HG03175 (cell line): ENCODE measurements around the gene FAM83E.
"Not testable (repeated sequence)": the region's sequence is repeated elsewhere in the genome, so short reads cannot be mapped to it uniquely, and the experiment has no call there.

Experiments
- ATAC-seq: cut with Tn5 transposase; IDR thresholded peaks from one replicate; pipeline ENCODE4 v1.9.1; 2021; ENCODE audit warnings: mild to moderate bottlenecking, moderate library complexity; ENCODE audit not compliant: unreplicated experiment

Gene FAM83E

GRCh38 chr19:48614436-48615230, at the start of gene FAM83E:
Gene FAM83E, minus strand, starts transcription at chr19:48615076. Its CDS starts 1,704 bp downstream, at chr19:48613372.
- no peak for ATAC-seq

- no peak for ATAC-seq
These were observed 49.6 kb upstream of the FAM83E start for GRCh38 chr19:48664476-48664875.

DNA sequence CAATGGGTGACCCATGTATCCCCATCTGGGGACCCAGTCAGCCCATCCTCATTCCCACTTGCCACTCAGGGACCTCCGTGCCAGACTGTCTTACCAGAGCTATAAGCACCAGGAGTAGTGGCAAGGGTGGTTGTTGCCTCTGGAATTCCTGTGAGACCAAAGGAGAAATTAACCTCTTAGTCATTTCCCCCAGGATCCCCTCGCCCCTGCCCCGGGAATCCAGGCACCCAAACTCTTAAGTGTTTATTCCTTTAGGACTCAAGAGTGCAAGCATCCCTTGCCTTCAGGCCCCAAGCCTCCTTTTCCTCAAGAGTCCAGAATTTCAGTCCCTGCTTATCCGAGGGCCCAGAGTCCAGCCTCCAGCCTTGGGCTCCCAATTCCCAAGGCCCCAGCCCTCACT, 48.8 kb upstream of the FAM83E start:
- no peak for ATAC-seq

- no peak for ATAC-seq
These were observed 46.8 kb upstream of the FAM83E start for GRCh38 chr19:48661711-48662090.

GRCh38 chr19:48660852-48661710, 46.2 kb upstream of the FAM83E start:
- peak; percentile 83 for ATAC-seq

DNA sequence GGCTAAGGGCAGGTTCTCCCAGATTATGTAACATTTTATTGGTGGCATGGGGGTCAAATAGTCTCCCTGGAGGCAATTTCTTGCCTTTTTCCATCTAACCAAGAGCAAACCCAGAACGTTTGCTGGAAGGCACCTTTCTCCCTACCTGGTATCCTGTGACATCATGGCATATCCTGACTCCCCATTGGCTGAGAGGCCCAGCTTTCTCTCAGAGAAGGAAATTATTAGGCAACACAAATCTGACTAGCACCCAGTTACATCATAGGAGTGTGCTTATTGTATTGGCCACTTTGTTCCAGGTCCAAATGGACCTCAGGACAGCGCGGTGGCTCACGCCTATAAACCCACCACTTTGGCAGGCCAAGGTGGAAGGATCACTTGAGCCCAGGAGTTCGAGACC, 44.9 kb upstream of the FAM83E start:
- ATAC-seq = no peak

DNA sequence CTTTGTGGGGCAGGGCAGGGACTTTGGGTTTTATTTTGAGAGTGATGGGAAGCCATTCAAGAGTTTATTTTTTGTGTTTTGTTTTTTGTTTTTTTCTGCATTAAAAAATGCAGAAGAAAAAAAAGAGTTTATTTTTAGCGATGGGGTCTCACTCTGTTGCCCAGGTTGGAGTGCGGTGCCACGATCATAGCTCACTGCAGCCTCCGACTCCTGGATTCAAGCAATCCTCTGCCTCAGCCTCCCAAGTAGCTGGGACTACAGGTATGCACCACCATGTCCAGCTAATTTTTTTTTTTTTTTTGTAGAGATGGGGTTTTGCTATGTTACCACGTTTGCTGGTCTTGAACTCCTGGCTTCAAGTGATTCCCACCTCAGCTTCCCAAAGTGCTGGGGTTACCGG, 43.6 kb upstream of the FAM83E start:
- no peak for ATAC-seq

- ATAC-seq = not testable (repeated sequence)
These were observed 43.0 kb upstream of the FAM83E start for GRCh38 chr19:48657828-48658227.

DNA sequence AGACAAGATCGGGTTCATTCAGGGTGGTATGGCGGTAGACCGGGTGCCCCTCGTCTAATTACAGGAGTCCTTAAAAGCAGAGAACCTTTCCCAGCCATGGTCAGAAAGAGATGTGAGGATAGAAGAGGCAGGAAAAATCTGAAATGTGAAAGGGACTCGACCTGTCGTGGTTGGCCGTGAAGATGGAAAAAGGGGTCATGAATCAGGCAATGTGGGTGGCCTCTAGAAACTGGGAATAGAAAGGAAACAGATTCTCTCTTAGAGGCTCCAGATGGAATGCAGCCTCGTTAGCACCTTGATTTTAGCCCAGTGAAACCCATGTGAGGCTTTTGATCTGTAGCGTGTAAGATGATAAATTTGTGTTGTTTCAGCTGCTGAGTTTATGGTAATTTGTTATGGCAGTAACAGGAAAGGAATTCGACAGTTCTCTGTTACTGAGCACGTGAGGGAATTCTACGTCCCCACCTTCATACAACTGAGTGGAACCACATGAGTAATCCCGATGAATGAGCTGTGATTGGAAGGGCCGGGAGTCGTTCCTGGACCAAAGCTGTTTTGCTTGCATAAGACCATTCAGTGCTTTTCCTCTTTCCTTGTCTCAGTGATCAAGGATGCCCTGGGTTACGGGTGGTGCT, 42.1 kb upstream of the FAM83E start:
- no peak for ATAC-seq

- ATAC-seq = no peak
These were observed 39.6 kb upstream of the FAM83E start for GRCh38 chr19:48654299-48655059.

- no peak for ATAC-seq
These were observed 36.8 kb upstream of the FAM83E start for GRCh38 chr19:48651683-48652048.

- no peak for ATAC-seq
These were observed 36.3 kb upstream of the FAM83E start for GRCh38 chr19:48650974-48651682.

GRCh38 chr19:48648134-48648533, 33.3 kb upstream of the FAM83E start:
- no peak for ATAC-seq

- ATAC-seq = no peak
These were observed 31.9 kb upstream of the FAM83E start for GRCh38 chr19:48646722-48647216.

- ATAC-seq = peak; percentile 68
These were observed 31.3 kb upstream of the FAM83E start, which contains the start of gene CA11 for GRCh38 chr19:48646001-48646721. Gene CA11, minus strand, starts transcription at chr19:48646187. Its CDS starts 555 bp downstream, at chr19:48645632.

- no peak for ATAC-seq
These were observed 30.7 kb upstream of the FAM83E start for GRCh38 chr19:48645620-48646000.

DNA sequence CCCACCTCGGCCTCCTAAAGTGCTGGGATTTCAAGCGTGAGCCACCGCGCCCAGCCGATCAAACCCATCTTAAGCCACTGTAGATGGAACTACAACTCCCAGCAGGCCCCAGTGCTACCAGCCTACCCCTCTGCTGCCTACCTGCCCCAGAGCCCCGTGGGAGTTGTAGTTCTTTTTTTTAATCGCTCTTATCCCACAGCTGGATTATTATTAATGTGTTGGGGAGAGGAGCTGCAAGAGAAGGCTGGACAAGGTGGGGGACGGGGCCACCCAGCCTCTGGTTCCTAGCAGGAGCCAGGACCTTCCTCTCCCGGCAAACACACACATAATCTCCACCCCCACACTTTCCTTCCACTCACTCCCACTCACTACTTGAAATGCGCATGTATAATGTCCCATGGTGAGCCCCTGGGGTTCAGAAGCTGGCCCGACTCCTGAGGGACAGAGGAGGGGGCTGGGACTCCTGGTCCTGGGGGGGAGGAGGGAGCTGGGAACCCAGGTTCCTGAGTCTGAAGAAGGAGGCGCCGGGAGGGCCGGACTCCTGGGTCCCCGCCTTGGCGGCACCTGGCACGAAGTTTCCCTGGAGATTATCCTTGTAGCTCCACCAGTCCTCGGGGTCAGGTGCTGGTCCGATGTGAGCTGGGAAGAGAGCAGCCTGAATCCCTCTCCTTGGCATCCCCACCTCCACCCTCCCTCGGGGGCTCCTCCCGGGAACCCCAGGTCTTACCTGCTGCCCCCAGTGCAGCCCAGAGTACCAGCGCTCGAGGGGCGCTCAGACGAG, 30.2 kb upstream of the FAM83E start:
- ATAC-seq = no peak

DNA sequence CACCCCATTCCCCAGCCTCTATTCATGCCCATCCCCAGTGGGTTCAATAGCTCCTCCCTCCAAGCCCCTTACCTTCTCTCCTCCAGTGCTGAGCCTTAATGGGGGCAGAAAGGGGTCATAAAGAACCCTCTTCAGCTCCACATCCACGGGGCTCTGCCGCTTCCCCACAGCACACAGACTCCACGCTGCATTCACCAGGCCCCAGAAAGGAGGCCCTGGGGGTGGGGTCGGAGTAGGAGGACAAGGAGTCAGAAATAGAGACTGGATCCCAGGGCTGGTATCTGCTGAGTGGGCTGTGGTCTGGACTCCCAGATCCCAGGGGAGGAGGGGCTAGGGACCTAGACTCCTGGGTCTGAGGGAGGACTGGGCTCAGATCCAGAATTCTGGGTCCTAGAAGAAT, 29.5 kb upstream of the FAM83E start:
- ATAC-seq = no peak

- ATAC-seq = no peak
These were observed 28.0 kb upstream of the FAM83E start for GRCh38 chr19:48642862-48643261.
